Common myeloid progenitor, CD34-positive (primary cell): ENCODE data around the gene CADM2.

Experiments
- CTCF ChIA-PET: fragments of 350-600 bp; sonication (Branson Sonifier 250); formaldehyde crosslinking; loops from one replicate; lab custom pipeline; 2021; ENCODE audit warnings: antibody characterized with exemption; lab: Charles Lee
- POLR2A ChIA-PET: fragments of 350-600 bp; sonication (Branson Sonifier 250); formaldehyde crosslinking; loops from one replicate; lab custom pipeline; 2021; ENCODE audit warnings: antibody characterized with exemption; lab: Charles Lee
- DNase-seq, 3 donors: peaks; one replicate each; pipeline versions ENCODE4 v3.0.0 to v3.0.0-alpha.2; 2013
- H3K27ac ChIP-seq, 2 experiments: 1 replicate in 1 of 2; 2 replicates in 1 of 2; pipeline ENCODE4 v1.7.0; 2013; ENCODE audit warnings: inconsistent platforms in 2 of 2, low read length in 2 of 2, mild to moderate bottlenecking in 2 of 2, low read depth in 1 of 2, moderate library complexity in 1 of 2; ENCODE audit not compliant: severe bottlenecking in 2 of 2, insufficient read depth in 1 of 2, poor library complexity in 1 of 2
- H3K27me3 ChIP-seq, 5 experiments: replicated peaks in 2 of 5; 1 replicate in 3 of 5; 2 replicates in 2 of 5; pipeline versions ENCODE4 v1.6.1 to v1.7.0; 2013; ENCODE audit warnings: low read length in 4 of 5, mild to moderate bottlenecking in 2 of 5, moderate library complexity in 2 of 5, inconsistent platforms in 1 of 5; ENCODE audit not compliant: insufficient read depth in 5 of 5, control insufficient read depth in 4 of 5
- H3K36me3 ChIP-seq, 4 experiments: 1 replicate in 2 of 4; 2 replicates in 2 of 4; pipeline versions ENCODE4 v1.6.1 to v1.7.0; 2013; ENCODE audit warnings: low read length in 3 of 4, control low read depth in 1 of 4, mild to moderate bottlenecking in 1 of 4; ENCODE audit not compliant: control insufficient read depth in 4 of 4, insufficient read depth in 4 of 4
- H3K4me1 ChIP-seq, 4 experiments: 1 replicate in 3 of 4; 2 replicates in 1 of 4; pipeline versions ENCODE4 v1.6.1 to v1.7.1; 2013; ENCODE audit warnings: low read length in 3 of 4, mild to moderate bottlenecking in 3 of 4, control low read depth in 1 of 4, inconsistent platforms in 1 of 4, moderate library complexity in 1 of 4; ENCODE audit not compliant: control insufficient read depth in 4 of 4, insufficient read depth in 4 of 4; ENCODE audit errors: control extremely low read depth in 1 of 4
- H3K4me3 ChIP-seq, 7 experiments: 1 replicate in 4 of 7; 2 replicates in 3 of 7; pipeline versions ENCODE4 v1.5.1 to v1.7.0; 2013; ENCODE audit warnings: mild to moderate bottlenecking in 7 of 7, low read length in 6 of 7, moderate library complexity in 6 of 7, inconsistent platforms in 2 of 7, low read depth in 2 of 7, control low read depth in 1 of 7; ENCODE audit not compliant: insufficient read depth in 4 of 7, control insufficient read depth in 1 of 7; ENCODE audit errors: extremely low read depth in 1 of 7
- H3K9me3 ChIP-seq, 5 experiments: 1 replicate in 4 of 5; 2 replicates in 1 of 5; pipeline versions ENCODE4 v1.6.1 to v1.7.1; 2013; ENCODE audit warnings: low read length in 4 of 5, mild to moderate bottlenecking in 2 of 5, inconsistent platforms in 1 of 5, low read depth in 1 of 5, moderate library complexity in 1 of 5; ENCODE audit not compliant: control insufficient read depth in 4 of 5, insufficient read depth in 2 of 5; ENCODE audit errors: control extremely low read depth in 1 of 5
- WGBS: methylation state at CpG from one replicate; pipeline ENCODE4 v1.1.5; 2013; ENCODE audit not compliant: insufficient coverage; 5-methylcytosine and 5-hydroxymethylcytosine counted together

Gene CADM2

GRCh38 chr3:85790445-85791030, 831.7 kb downstream of the CADM2 start:
- H3K9me3 ChIP-seq = no peaks in the 10 kb centered on the region
- ChIA-PET POLR2A (no interaction called here), CTCF (interaction anchor here (1.0 kb wide), 1 partner anchor 31 kb away, joined by 3 read pairs; no protein-coding TSS in a partner anchor)
- whole genome bisulfite sequencing = 98% methylated on average over 5 of the region's 5 CpGs
- no peaks in the 10 kb centered on the region for H3K4me1 ChIP-seq
- H3K36me3 ChIP-seq = no peaks in the 10 kb centered on the region
- no peaks in the 10 kb centered on the region for H3K27me3 ChIP-seq
- no peak overlapping the region for H3K4me3 ChIP-seq
- H3K27ac ChIP-seq = no peak overlapping the region
- DNase-seq = no peak

GRCh38 chr3:85796140-85796539, 837.4 kb downstream of the CADM2 start:
- ChIA-PET CTCF (interaction anchor here (1.5 kb wide), 1 partner anchor 11 kb away, joined by 3 read pairs; no protein-coding TSS in a partner anchor), POLR2A (no interaction called here)
- Histone ChIP-seq H3K27me3 (no peaks in the 10 kb centered on the region), H3K4me3 (no peak overlapping the region), H3K27ac (no peak overlapping the region), H3K4me1 (no peaks in the 10 kb centered on the region), H3K36me3 (no peaks in the 10 kb centered on the region), H3K9me3 (no peaks in the 10 kb centered on the region)
- DNase-seq = no peak
- 80% methylated on average over 1 of the region's 4 CpGs for WGBS

DNA sequence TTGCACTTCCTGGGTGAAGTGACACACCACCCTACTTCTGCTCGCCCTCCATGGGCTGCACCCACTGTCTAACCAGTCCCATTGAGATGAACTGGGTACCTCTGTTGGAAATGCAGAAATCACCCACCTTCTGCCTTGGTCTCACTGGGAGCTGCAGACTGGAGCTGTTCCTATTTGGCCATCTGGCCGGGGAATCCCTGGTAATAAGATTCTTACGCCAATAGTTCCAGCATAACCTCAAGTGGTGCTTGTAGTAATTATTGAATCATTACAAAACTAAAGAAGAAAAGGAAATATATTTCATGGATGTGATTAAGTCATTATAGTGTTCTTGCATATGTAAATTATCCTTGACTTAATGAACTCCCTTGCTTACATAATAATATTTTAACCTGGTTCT, 841.9 kb downstream of the CADM2 start:
- Histone ChIP-seq H3K9me3 (no peaks in the 10 kb centered on the region), H3K27ac (no peak overlapping the region), H3K4me1 (no peaks in the 10 kb centered on the region), H3K27me3 (no peaks in the 10 kb centered on the region), H3K36me3 (no peaks in the 10 kb centered on the region), H3K4me3 (no peak overlapping the region)
- WGBS = 100% methylated on average over 1 of the region's 3 CpGs
- ChIA-PET POLR2A (no interaction called here), CTCF (interaction anchor here (1.6 kb wide), 1 partner anchor 22 kb away, joined by 3 read pairs; no protein-coding TSS in a partner anchor)
- no peak for DNase-seq

DNA sequence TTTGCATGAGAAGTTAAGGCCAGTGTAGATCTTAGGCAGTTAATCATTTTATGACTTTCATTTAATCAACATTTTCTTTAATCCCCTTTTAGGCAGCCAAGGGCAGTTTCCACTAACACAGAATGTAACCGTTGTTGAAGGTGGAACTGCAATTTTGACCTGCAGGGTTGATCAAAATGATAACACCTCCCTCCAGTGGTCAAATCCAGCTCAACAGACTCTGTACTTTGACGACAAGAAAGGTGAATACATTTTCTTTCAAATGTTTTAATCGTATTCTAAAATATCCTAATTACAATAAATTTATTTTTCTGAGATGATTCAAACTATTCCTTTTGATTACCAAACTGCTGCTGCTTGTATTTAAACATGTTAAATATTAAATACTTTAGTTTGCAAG, 843.2 kb downstream of the CADM2 start:
- Histone ChIP-seq H3K27me3 (no peaks in the 10 kb centered on the region), H3K4me1 (no peaks in the 10 kb centered on the region), H3K36me3 (no peaks in the 10 kb centered on the region), H3K4me3 (no peak overlapping the region), H3K9me3 (no peaks in the 10 kb centered on the region), H3K27ac (no peak overlapping the region)
- CTCF ChIA-PET = interaction anchor here (0.5 to 0.9 kb wide), 2 partner anchors 10 to 19 kb away, joined by 3 to 4 read pairs; no protein-coding TSS in a partner anchor
- DNase-seq = peak; percentile 14 to 52 (median 48)
- WGBS = 0% methylated on average over 1 of the region's 3 CpGs
- POLR2A ChIA-PET = no interaction called here

DNA sequence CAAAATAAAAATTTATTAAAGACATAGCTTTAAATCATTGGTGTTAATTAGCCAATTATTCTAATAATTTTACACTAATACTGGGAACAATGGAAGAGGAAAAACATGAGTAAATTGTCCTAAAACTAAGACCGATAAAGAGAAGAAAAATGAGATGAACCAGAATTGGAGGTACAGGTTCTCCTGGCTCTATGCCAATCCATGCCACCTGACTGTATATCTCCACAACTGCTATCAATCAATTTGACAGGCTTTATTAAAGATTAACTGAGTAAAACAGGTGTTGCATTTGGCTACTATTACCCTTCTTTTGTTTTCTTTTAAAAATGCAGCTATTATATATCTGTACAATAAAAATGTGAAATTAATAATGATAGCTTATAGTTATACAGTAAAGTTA, 850.0 kb downstream of the CADM2 start:
- no peak for DNase-seq
- H3K9me3 ChIP-seq = no peaks in the 10 kb centered on the region
- WGBS = no CpG with 5 or more reads among the region's 1 CpG
- H3K36me3 ChIP-seq = no peaks in the 10 kb centered on the region
- no peak overlapping the region for H3K27ac ChIP-seq
- no peaks in the 10 kb centered on the region for H3K27me3 ChIP-seq
- POLR2A ChIA-PET = no interaction called here
- no peak overlapping the region for H3K4me3 ChIP-seq
- H3K4me1 ChIP-seq = no peaks in the 10 kb centered on the region
- CTCF ChIA-PET = interaction anchor here (1.4 kb wide), 1 partner anchor 12 kb away, joined by 7 read pairs; no protein-coding TSS in a partner anchor

GRCh38 chr3:85821130-85821756, 862.5 kb downstream of the CADM2 start:
- Histone ChIP-seq H3K27ac (no peak overlapping the region), H3K36me3 (no peaks in the 10 kb centered on the region), H3K27me3 (no peaks in the 10 kb centered on the region), H3K9me3 (no peaks in the 10 kb centered on the region), H3K4me1 (no peaks in the 10 kb centered on the region), H3K4me3 (no peak overlapping the region)
- POLR2A ChIA-PET = no interaction called here
- DNase-seq = peak; percentile 12 to 45 (median 37)
- WGBS = 100% methylated on average over 1 of the region's 1 CpG
- CTCF ChIA-PET = interaction anchor here (1.0 to 1.7 kb wide), 5 partner anchors 12 to 742 kb away, joined by 3 to 7 read pairs (median 4); no protein-coding TSS in a partner anchor

GRCh38 chr3:85835857-85836440, 877.2 kb downstream of the CADM2 start:
- WGBS = no CpG with 5 or more reads among the region's 1 CpG
- no peaks in the 10 kb centered on the region for H3K36me3 ChIP-seq
- H3K27me3 ChIP-seq = no peaks in the 10 kb centered on the region
- CTCF ChIA-PET = no interaction called here
- no peaks in the 10 kb centered on the region for H3K4me1 ChIP-seq
- POLR2A ChIA-PET = no interaction called here
- no peaks in the 10 kb centered on the region for H3K9me3 ChIP-seq
- no peak overlapping the region for H3K4me3 ChIP-seq
- no peak overlapping the region for H3K27ac ChIP-seq
- DNase-seq = no peak
